Fibroblast of villous mesenchyme (primary cell): Measurements from ENCODE around the gene OOSP3. TPM values are rescaled to one million over a fixed set of nuclear protein-coding genes. Genes with fewer than 3 reads are reported as not detected.

Source experiments
- DNase-seq: peaks from one replicate; pipeline ENCODE4 v3.0.0-alpha.2; 2010; ENCODE audit warnings: low read depth
- H3K4me3 ChIP-seq: 2 replicates; pipeline ENCODE4 v1.5.1; 2011; ENCODE audit warnings: low read depth, mild to moderate bottlenecking, low read length
- CTCF ChIP-seq: IDR thresholded peaks from 2 replicates; pipeline ENCODE4 v1.5.1; 2012; ENCODE audit warnings: low read depth, mild to moderate bottlenecking, low read length; ENCODE audit not compliant: insufficient read depth
- total RNA-seq: library from RNA; depleted of rRNA; stranded (reverse); fragments of >200 nt; gene quantifications from 2 replicates; pipeline ENCODE4 v1.2.3, GENCODE V29; 2012

The OOSP3 gene
- total RNA-seq, 1 donor = not detected

GRCh38 chr11:59941091-59941490 is 62.5 kb downstream of the OOSP3 start:
- H3K4me3 ChIP-seq = no peak overlapping the region
- DNase-seq = no peak
- no peak for TF ChIP-seq CTCF

GRCh38 chr11:59943997-59944714 is 65.6 kb downstream of the OOSP3 start:
- TF ChIP-seq CTCF = no peak
- DNase-seq = no peak
- no peak overlapping the region for H3K4me3 ChIP-seq

- DNase-seq = no peak
- no peak overlapping the region for H3K4me3 ChIP-seq
- TF ChIP-seq CTCF = no peak
These were observed 66.1 kb downstream of the OOSP3 start for GRCh38 chr11:59944720-59945119.

Other genes starting within 250 kb of the OOSP3 start
- 15.5 and 17.1 TPM in 2 replicates for gene PATL1, start 209.7 kb upstream of the OOSP3 start, total RNA-seq
- not detected in 2 replicates for gene OR10V1, start 164.9 kb upstream of the OOSP3 start, total RNA-seq
- gene STX3, start 123.4 kb upstream of the OOSP3 start, total RNA-seq = 33.7 and 38.7 TPM in 2 replicates
- 37.4 and 44.5 TPM in 2 replicates for gene MRPL16, start 68.0 kb upstream of the OOSP3 start, total RNA-seq
- gene CBLIF, start 33.3 kb upstream of the OOSP3 start, total RNA-seq = not detected in 2 replicates
- gene TCN1, start 12.3 kb upstream of the OOSP3 start, total RNA-seq = not detected in 2 replicates
- gene OOSP1, start 59.6 kb downstream of the OOSP3 start, total RNA-seq = not detected in 2 replicates
- not detected in 2 replicates for gene OOSP4A, start 85.3 kb downstream of the OOSP3 start, total RNA-seq
- gene OOSP4B, start 138.4 kb downstream of the OOSP3 start, total RNA-seq = not detected in 2 replicates
- gene OOSP2, start 161.6 kb downstream of the OOSP3 start, total RNA-seq = not detected in 2 replicates
- gene MS4A3, start 177.9 kb downstream of the OOSP3 start, total RNA-seq = not detected in 2 replicates
- not detected in 2 replicates for gene MS4A2, start 209.9 kb downstream of the OOSP3 start, total RNA-seq